Measurements from ENCODE around the gene NHS. TPM values are rescaled to one million over a fixed set of nuclear protein-coding genes. Genes with fewer than 3 reads are reported as not detected.

NHS gene
- total RNA-seq, 1 experiment from 2014 or later, result 6.2 TPM

DNA sequence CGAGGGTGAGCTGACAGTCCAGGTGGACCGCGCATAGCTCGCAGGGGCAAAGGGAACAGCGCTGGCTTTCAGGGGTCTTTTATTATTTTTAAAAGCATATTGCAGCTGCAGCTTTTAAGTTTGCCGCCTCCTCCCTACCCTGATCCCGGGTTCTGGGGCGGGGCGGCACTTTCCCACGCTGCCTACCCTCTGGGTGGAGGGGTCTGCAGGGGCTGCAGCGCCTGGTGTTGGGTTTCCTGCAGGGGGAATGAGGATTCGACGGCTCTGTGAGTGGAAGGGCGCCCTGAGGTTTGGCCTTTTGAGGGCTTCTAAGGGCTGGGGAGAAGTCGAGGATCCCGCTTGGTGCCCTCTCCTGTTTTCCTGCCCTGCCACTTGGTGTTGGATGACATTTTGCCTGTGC is 281.6 kb downstream of the NHS start:
- H3K27me3 Mint-ChIP-seq (ENCODE audit: insufficient read depth, unreplicated experiment), result peaks cover 12% of the 10 kb centered on the region
- BruUV-seq (replicated peaks), result no TSS peak
- H3K27ac Mint-ChIP-seq (ENCODE audit: low read depth, unreplicated experiment), result no peak overlapping the region
- TF ChIP-seq, protein P1, sequence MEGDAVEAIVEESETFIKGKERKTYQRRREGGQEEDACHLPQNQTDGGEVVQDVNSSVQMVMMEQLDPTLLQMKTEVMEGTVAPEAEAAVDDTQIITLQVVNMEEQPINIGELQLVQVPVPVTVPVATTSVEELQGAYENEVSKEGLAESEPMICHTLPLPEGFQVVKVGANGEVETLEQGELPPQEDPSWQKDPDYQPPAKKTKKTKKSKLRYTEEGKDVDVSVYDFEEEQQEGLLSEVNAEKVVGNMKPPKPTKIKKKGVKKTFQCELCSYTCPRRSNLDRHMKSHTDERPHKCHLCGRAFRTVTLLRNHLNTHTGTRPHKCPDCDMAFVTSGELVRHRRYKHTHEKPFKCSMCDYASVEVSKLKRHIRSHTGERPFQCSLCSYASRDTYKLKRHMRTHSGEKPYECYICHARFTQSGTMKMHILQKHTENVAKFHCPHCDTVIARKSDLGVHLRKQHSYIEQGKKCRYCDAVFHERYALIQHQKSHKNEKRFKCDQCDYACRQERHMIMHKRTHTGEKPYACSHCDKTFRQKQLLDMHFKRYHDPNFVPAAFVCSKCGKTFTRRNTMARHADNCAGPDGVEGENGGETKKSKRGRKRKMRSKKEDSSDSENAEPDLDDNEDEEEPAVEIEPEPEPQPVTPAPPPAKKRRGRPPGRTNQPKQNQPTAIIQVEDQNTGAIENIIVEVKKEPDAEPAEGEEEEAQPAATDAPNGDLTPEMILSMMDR (IDR thresholded peaks at IDR 0.05; ENCODE audit: unreplicated experiment), result no peak
- H3K4me1 Mint-ChIP-seq (ENCODE audit: insufficient read depth, unreplicated experiment), result no peaks in the 10 kb centered on the region
- CTCF ChIA-PET, result no interaction called here
- peaks cover 8% of the 10 kb centered on the region for H3K9me3 Mint-ChIP-seq (ENCODE audit: unreplicated experiment)
- no peak for DNase-seq (ENCODE audit: unreplicated experiment)
- no peak overlapping the region for H3K4me3 Mint-ChIP-seq (ENCODE audit: unreplicated experiment)
- POLR2A ChIA-PET, result interaction anchor here (0.6 kb wide), 1 partner anchor 1435 kb away, joined by 4 read pairs; no protein-coding TSS in a partner anchor
- peaks cover 4% of the 10 kb centered on the region for H3K36me3 Mint-ChIP-seq (ENCODE audit: insufficient read depth, unreplicated experiment)
- intact Hi-C loops (cut with micrococcal nuclease), result no loop called here

DNA sequence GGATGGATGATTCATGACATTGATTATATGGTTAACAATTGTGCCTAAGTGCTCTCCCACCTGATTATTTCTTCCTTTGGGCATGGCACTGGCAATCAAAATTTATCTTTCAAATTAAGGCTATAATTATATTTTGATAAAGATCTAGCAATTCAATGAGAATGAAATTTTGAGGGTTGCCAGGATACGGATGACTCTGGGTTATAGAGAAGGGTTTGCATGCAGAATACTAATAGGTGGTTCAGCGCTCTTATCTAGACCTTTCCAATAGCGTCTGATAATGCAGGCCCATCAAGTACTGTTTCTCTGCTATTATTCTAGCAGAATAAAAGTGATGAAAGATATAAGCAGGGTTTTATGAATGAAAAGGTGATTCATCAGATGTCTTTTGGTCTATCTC is 287.4 kb downstream of the NHS start:
- intact Hi-C loops (cut with micrococcal nuclease), result no loop called here
- Mint-ChIP-seq H3K4me1 (ENCODE audit: insufficient read depth, unreplicated experiment) (no peaks in the 10 kb centered on the region), H3K27ac (ENCODE audit: low read depth, unreplicated experiment) (no peak overlapping the region), H3K9me3 (ENCODE audit: unreplicated experiment) (no peaks in the 10 kb centered on the region), H3K36me3 (ENCODE audit: insufficient read depth, unreplicated experiment) (no peaks in the 10 kb centered on the region), H3K27me3 (ENCODE audit: insufficient read depth, unreplicated experiment) (no peaks in the 10 kb centered on the region), H3K4me3 (ENCODE audit: unreplicated experiment) (no peak overlapping the region)
- ChIA-PET CTCF (no interaction called here), POLR2A (no interaction called here)
- TF ChIP-seq, protein P1 (IDR thresholded peaks at IDR 0.05; ENCODE audit: unreplicated experiment), result no peak
- no peak for DNase-seq (ENCODE audit: unreplicated experiment)
- no TSS peak for BruUV-seq (replicated peaks)

DNA sequence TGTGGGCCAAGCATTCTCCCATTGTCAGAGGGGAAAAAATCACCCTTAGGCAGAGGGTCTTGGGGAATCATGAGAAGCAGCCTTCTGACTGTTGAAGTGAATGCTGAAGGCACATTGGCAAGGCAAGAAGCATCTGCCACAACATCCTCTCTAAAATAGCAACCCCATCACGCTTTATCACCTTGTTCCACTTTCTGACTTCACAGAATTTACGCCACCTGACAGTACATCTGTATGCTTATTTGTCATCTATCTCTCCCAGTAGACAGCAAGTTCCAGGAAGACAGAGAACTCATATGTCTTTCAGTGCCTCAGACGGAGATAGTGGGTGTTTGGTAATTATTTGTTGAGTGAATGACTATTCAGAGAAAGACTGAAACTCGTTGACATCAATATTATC is 293.9 kb downstream of the NHS start:
- no TSS peak for BruUV-seq (replicated peaks)

DNA sequence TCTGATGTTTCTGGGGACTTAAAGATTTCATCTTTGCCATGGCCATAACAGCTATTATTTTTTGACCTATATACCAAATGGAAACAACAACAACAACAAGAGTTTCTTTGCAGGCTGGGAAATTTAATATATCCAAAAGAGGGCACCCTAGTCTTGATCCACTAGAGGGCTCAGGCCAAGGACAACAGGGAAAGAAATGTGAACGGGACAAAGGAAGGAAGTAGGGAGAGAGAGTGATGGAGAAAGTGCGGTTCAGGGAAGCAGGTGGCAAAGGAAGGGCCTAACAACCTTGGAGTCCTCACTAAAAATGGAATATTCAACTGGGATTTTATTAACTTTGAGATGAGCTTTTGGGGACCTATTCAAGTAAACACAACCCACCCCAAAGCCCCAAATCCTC is 294.5 kb downstream of the NHS start:
- TF ChIP-seq, protein P1 (IDR thresholded peaks at IDR 0.05; ENCODE audit: unreplicated experiment), result no peak
- Mint-ChIP-seq H3K27me3 (ENCODE audit: insufficient read depth, unreplicated experiment) (no peaks in the 10 kb centered on the region), H3K36me3 (ENCODE audit: insufficient read depth, unreplicated experiment) (no peaks in the 10 kb centered on the region), H3K4me1 (ENCODE audit: insufficient read depth, unreplicated experiment) (no peaks in the 10 kb centered on the region), H3K27ac (ENCODE audit: low read depth, unreplicated experiment) (no peak overlapping the region), H3K4me3 (ENCODE audit: unreplicated experiment) (no peak overlapping the region), H3K9me3 (ENCODE audit: unreplicated experiment) (peaks cover 5% of the 10 kb centered on the region)
- BruUV-seq (replicated peaks), result no TSS peak
- intact Hi-C loops (cut with micrococcal nuclease), result no loop called here
- ChIA-PET POLR2A (no interaction called here), CTCF (interaction anchor here (0.8 to 1.3 kb wide), 3 partner anchors 10 to 1595 kb away, joined by 3 to 4 read pairs (median 3); no protein-coding TSS in a partner anchor)
- no peak for DNase-seq (ENCODE audit: unreplicated experiment)

More for the DNA sequence above, 293.9 kb downstream of the NHS start:
- Mint-ChIP-seq H3K4me1 (ENCODE audit: insufficient read depth, unreplicated experiment) (no peaks in the 10 kb centered on the region), H3K4me3 (ENCODE audit: unreplicated experiment) (no peak overlapping the region), H3K27me3 (ENCODE audit: insufficient read depth, unreplicated experiment) (no peaks in the 10 kb centered on the region), H3K9me3 (ENCODE audit: unreplicated experiment) (peaks cover 3% of the 10 kb centered on the region), H3K27ac (ENCODE audit: low read depth, unreplicated experiment) (no peak overlapping the region), H3K36me3 (ENCODE audit: insufficient read depth, unreplicated experiment) (no peaks in the 10 kb centered on the region)
- intact Hi-C loops (cut with micrococcal nuclease), result no loop called here
- DNase-seq (ENCODE audit: unreplicated experiment), result no peak
- CTCF ChIA-PET, result interaction anchor here (1.0 to 1.3 kb wide), 2 partner anchors 22 to 425 kb away, joined by 4 read pairs; no protein-coding TSS in a partner anchor
- POLR2A ChIA-PET, result no interaction called here
- TF ChIP-seq, protein P1 (IDR thresholded peaks at IDR 0.05; ENCODE audit: unreplicated experiment), result no peak
